Endothelial cell of umbilical vein (primary cell): ENCODE data around the gene TSPAN5. TPM values are rescaled to one million over a fixed set of nuclear protein-coding genes. Genes with fewer than 3 reads are reported as not detected.

Source experiments
- BruUV-seq: library from RNA; stranded (reverse); fragments of 400-500 nt; replicated peaks from 2 replicates; lab custom pipeline; 2021; lab: Mats Ljungman, UMichigan
- CTCF ChIA-PET: fragments of 300-600, 350-600 bp; sonication (Branson Sonifier 250); formaldehyde crosslinking; loops from one replicate; lab custom pipeline; 2021; ENCODE audit warnings: antibody characterized with exemption, inconsistent platforms; lab: Charles Lee
- POLR2A ChIA-PET: fragments of 300-600, 350-600 bp; sonication (Branson Sonifier 250); formaldehyde crosslinking; loops from one replicate; lab custom pipeline; 2021; ENCODE audit warnings: antibody characterized with exemption, inconsistent platforms; lab: Charles Lee
- DNase-seq: peaks from one replicate; pipeline ENCODE4 v3.0.0-alpha.2; 2011; ENCODE audit warnings: low read depth, low spot score
- FAIRE-seq: peaks from 2 replicates; lab custom pipeline; 2011; peaks lifted over from hg19 to GRCh38; lab: Jason Lieb, UNC
- H2AFZ ChIP-seq: 2 replicates; pipeline ENCODE4 v1.6.0; 2012; ENCODE audit warnings: low read depth, low read length, control low read depth, inconsistent platforms
- H3K27ac ChIP-seq: 2 replicates; pipeline ENCODE4 v1.5.1; 2011; ENCODE audit warnings: low read depth, mild to moderate bottlenecking, control low read depth, low read length, moderate library complexity; ENCODE audit not compliant: insufficient read depth
- H3K27me3 ChIP-seq, 2 experiments: 2 replicates each; pipeline versions ENCODE4 v1.6.0 to v1.6.1; 2011; ENCODE audit warnings: low read length in 2 of 2, mixed read lengths in 1 of 2; ENCODE audit not compliant: control insufficient read depth in 2 of 2, insufficient read depth in 2 of 2
- H3K36me3 ChIP-seq, 2 experiments: 2 replicates in 1 of 2; 3 replicates in 1 of 2; pipeline ENCODE4 v1.5.1; 2011; ENCODE audit warnings: low read length in 2 of 2, mild to moderate bottlenecking in 1 of 2, moderate library complexity in 1 of 2; ENCODE audit not compliant: control insufficient read depth in 2 of 2, insufficient read depth in 2 of 2; ENCODE audit errors: extremely low read depth in 1 of 2
- H3K4me1 ChIP-seq: 3 replicates; pipeline ENCODE4 v1.5.1; 2011; ENCODE audit warnings: mild to moderate bottlenecking, low read length; ENCODE audit not compliant: control insufficient read depth, insufficient read depth; ENCODE audit errors: extremely low read depth
- H3K4me2 ChIP-seq: 2 replicates; pipeline ENCODE4 v1.6.1; 2011; ENCODE audit warnings: low read length, control low read depth, mixed read lengths; ENCODE audit not compliant: insufficient read depth
- H3K4me3 ChIP-seq, 3 experiments: fragments of 200-600 bp in 1 of 3; sonication (generic), shearing (Covaris generic) in 1 of 3; replicated peaks in 1 of 3; 2 replicates each; pipeline ENCODE4 v1.5.1; 2011 to 2016; ENCODE audit warnings: control low read depth in 3 of 3, low read length in 3 of 3, mild to moderate bottlenecking in 2 of 3, inconsistent platforms in 1 of 3, low read depth in 1 of 3, moderate library complexity in 1 of 3; ENCODE audit not compliant: insufficient read depth in 1 of 3
- H3K79me2 ChIP-seq: 2 replicates; pipeline ENCODE4 v1.6.0; 2012; ENCODE audit warnings: low read length, inconsistent platforms; ENCODE audit not compliant: control insufficient read depth, insufficient read depth
- H3K9ac ChIP-seq: replicated peaks from 2 replicates; pipeline ENCODE3; 2011; ENCODE audit warnings: low read length, control low read depth; ENCODE audit not compliant: insufficient read depth; ENCODE audit errors: extremely low read depth
- H3K9me1 ChIP-seq: replicated peaks from 3 replicates; pipeline ENCODE4 v1.6.0; 2011; ENCODE audit warnings: mild to moderate bottlenecking, low read length; ENCODE audit not compliant: control insufficient read depth, insufficient read depth; ENCODE audit errors: extremely low read depth
- H3K9me3 ChIP-seq: replicated peaks from 2 replicates; pipeline ENCODE4 v1.5.1; 2012; ENCODE audit warnings: low read length, inconsistent platforms; ENCODE audit not compliant: control insufficient read depth, insufficient read depth
- H4K20me1 ChIP-seq: replicated peaks from 2 replicates; pipeline ENCODE3; 2011; ENCODE audit warnings: mild to moderate bottlenecking, low read length; ENCODE audit not compliant: control insufficient read depth, insufficient read depth; ENCODE audit errors: extremely low read depth
- EZH2 ChIP-seq: IDR thresholded peaks from 2 replicates; pipeline ENCODE4 v1.6.1; 2012; ENCODE audit warnings: borderline replicate concordance, low read depth, mild to moderate bottlenecking, moderate library complexity, low read length, inconsistent platforms; ENCODE audit not compliant: severe bottlenecking
- FOS ChIP-seq: IDR thresholded peaks from 2 replicates; pipeline ENCODE4 v1.6.1; 2011; ENCODE audit warnings: mild to moderate bottlenecking, low read length, moderate library complexity, borderline replicate concordance; ENCODE audit not compliant: insufficient read depth
- GATA2 ChIP-seq: IDR thresholded peaks from 2 replicates; pipeline ENCODE4 v1.7.0; 2011; ENCODE audit warnings: low read depth, mild to moderate bottlenecking, moderate library complexity, mixed read lengths, low read length; ENCODE audit not compliant: insufficient read length, insufficient read depth
- JUN ChIP-seq: IDR thresholded peaks from 2 replicates; pipeline ENCODE4 v1.6.1; 2011; ENCODE audit warnings: borderline replicate concordance, low read depth; ENCODE audit not compliant: insufficient read length, insufficient read depth
- MYC ChIP-seq: IDR thresholded peaks from one replicate; pipeline ENCODE4 v1.6.1; 2011; ENCODE audit warnings: mild to moderate bottlenecking, low read depth, low read length
- POLR2A ChIP-seq: IDR thresholded peaks from 2 replicates; pipeline ENCODE4 v1.6.1; 2012; ENCODE audit warnings: low read depth, mild to moderate bottlenecking, control low read depth, low read length
- POLR2AphosphoS5 ChIP-seq: IDR thresholded peaks from 2 replicates; pipeline ENCODE4 v1.6.1; 2012; ENCODE audit warnings: low read depth, mild to moderate bottlenecking, control low read depth, low read length, moderate library complexity; ENCODE audit not compliant: insufficient read depth
- dilution Hi-C: fragments of 300-500 bp; cut with MboI; formaldehyde crosslinking; loops from one replicate; pipeline ENCODE4 v1.15.0; 2019; ENCODE audit warnings: low sequenced_read_pairs; ENCODE audit not compliant: extremely low pct_ligation_motif_present
- intact Hi-C: fragments of 100-400 bp; cut with micrococcal nuclease; formaldehyde crosslinking; loops from one replicate; pipeline ENCODE4 v1.10.0; 2022
- polyA plus RNA-seq, 4 experiments: library from polyadenylated mRNA; depleted of rRNA in 3 of 4; stranded (reverse) in 3 of 4; unstranded in 1 of 4; fragments of >200 nt; gene quantifications; 2 replicates each; pipeline versions ENCODE4 v1.2.1 to v1.2.3, GENCODE V29; 2011 to 2012; ENCODE audit warnings: missing spikeins in 1 of 4
- total RNA-seq: library from RNA; stranded (reverse); gene quantifications from 2 replicates; pipeline ENCODE4 v1.2.3, GENCODE V29; 2021
- TF ChIP-seq, protein P1 (sequence below): IDR thresholded peaks from 2 replicates; pipeline ENCODE4 v1.6.1; 2011; ENCODE audit not compliant: insufficient read depth, insufficient read length
- TF ChIP-seq, protein P2 (sequence below), 2 donors: IDR thresholded peaks; 1 replicate in 1 of 2; 2 replicates in 1 of 2; pipeline ENCODE4 v1.5.1; 2011; ENCODE audit warnings: low read length in 2 of 2, mild to moderate bottlenecking in 2 of 2, moderate library complexity in 2 of 2, control low read depth in 1 of 2, inconsistent platforms in 1 of 2, low read depth in 1 of 2; ENCODE audit not compliant: insufficient read depth in 1 of 2; ENCODE audit errors: extremely low read depth in 1 of 2

The TSPAN5 gene
- total and polyA plus RNA-seq, 2 donors (not counting 3 experiments of a cell fraction or from before 2014, with no cell fraction given), result 45.1 to 50.2 TPM

DNA sequence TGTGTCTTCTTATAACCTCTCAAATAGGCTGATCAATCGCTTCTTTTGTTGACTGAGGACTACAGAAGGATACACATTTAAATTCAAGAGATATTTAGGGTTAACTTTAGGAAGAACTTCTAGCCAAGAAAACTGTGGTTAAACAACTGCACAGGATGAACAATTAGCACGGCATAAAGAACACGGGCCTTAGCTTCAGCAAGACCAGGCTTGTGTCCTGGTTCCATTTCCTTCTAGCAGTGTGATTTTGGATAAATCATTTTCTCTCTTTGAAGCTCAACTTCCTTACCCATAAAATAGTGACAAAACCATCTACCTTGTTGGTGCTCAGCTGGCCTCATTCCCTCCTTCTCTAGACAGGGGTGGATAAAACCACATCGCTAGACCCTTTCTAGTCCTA lies 117.6 kb downstream of the TSPAN5 start:
- TF ChIP-seq GATA2 (no peak), EZH2 (no peak), JUN (no peak), POLR2A (no peak), POLR2AphosphoS5 (no peak), FOS (no peak)
- TF ChIP-seq, protein P1, sequence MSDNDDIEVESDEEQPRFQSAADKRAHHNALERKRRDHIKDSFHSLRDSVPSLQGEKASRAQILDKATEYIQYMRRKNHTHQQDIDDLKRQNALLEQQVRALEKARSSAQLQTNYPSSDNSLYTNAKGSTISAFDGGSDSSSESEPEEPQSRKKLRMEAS, result no peak
- H3K9me3 ChIP-seq, result no peaks in the 10 kb centered on the region
- peaks cover 0 to 3% of the 10 kb centered on the region in 2 experiments for H3K36me3 ChIP-seq
- peaks cover 2% of the 10 kb centered on the region for H3K79me2 ChIP-seq
- no peaks in the 10 kb centered on the region for H3K27me3 ChIP-seq
- FAIRE-seq (no peak), DNase-seq (no peak)
- dilution Hi-C loops, result no loop called here
- POLR2A ChIA-PET, result no interaction called here
- no peak overlapping the region for H2AFZ ChIP-seq
- no peaks in the 10 kb centered on the region for H3K9me1 ChIP-seq
- intact Hi-C loops, result no loop called here
- no peak overlapping the region for H3K4me2 ChIP-seq
- no peak overlapping the region for H3K4me3 ChIP-seq
- peaks cover 6% of the 10 kb centered on the region for H3K4me1 ChIP-seq
- BruUV-seq, result no TSS peak
- H4K20me1 ChIP-seq, result no peaks in the 10 kb centered on the region
- CTCF ChIA-PET, result no interaction called here
- H3K9ac ChIP-seq, result no peak overlapping the region
- H3K27ac ChIP-seq, result no peak overlapping the region

DNA sequence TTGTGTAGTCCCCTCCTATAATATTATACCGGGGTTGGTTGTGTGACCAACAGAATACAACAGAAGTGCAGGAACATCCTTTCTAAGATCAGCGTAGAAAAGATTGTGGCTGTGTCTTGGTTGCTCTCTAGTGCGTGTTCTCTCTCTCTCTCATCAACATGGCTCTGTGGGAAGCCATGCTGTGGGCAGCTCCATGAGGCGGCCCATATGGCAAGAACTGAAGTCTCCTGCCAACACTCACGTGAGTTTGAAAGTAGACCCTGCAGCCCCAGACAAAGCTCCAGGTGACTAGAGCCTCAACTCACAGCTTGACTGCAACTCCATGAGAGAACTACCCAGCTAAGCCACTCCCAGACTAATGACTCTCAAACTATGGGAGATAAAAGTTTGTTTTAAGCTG lies 118.7 kb downstream of the TSPAN5 start:
- peaks cover 1% of the 10 kb centered on the region for H3K4me1 ChIP-seq
- H3K27me3 ChIP-seq, result no peaks in the 10 kb centered on the region
- dilution Hi-C loops (no loop called here), intact Hi-C loops (no loop called here)
- H3K27ac ChIP-seq, result no peak overlapping the region
- no peaks in the 10 kb centered on the region for H3K9me3 ChIP-seq
- H3K36me3 ChIP-seq, result peaks cover 0 to 3% of the 10 kb centered on the region in 2 experiments
- H3K9me1 ChIP-seq, result no peaks in the 10 kb centered on the region
- H4K20me1 ChIP-seq, result no peaks in the 10 kb centered on the region
- no peak for FAIRE-seq
- no peak overlapping the region for H3K4me2 ChIP-seq
- H3K4me3 ChIP-seq, result no peak overlapping the region
- no TSS peak for BruUV-seq
- H3K9ac ChIP-seq, result no peak overlapping the region
- POLR2A ChIA-PET, result interaction anchor here (0.7 kb wide), 1 partner anchor 1982 kb away, joined by 3 read pairs; no protein-coding TSS in a partner anchor
- H3K79me2 ChIP-seq, result no peaks in the 10 kb centered on the region
- CTCF ChIA-PET, result interaction anchor here (1.1 kb wide), 1 partner anchor 72 kb away, joined by 4 read pairs; no protein-coding TSS in a partner anchor
- H2AFZ ChIP-seq, result no peak overlapping the region
- TF ChIP-seq POLR2AphosphoS5 (no peak), MYC (no peak), JUN (no peak), FOS (no peak), GATA2 (no peak), EZH2 (no peak), POLR2A (no peak)
- TF ChIP-seq, protein P2, sequence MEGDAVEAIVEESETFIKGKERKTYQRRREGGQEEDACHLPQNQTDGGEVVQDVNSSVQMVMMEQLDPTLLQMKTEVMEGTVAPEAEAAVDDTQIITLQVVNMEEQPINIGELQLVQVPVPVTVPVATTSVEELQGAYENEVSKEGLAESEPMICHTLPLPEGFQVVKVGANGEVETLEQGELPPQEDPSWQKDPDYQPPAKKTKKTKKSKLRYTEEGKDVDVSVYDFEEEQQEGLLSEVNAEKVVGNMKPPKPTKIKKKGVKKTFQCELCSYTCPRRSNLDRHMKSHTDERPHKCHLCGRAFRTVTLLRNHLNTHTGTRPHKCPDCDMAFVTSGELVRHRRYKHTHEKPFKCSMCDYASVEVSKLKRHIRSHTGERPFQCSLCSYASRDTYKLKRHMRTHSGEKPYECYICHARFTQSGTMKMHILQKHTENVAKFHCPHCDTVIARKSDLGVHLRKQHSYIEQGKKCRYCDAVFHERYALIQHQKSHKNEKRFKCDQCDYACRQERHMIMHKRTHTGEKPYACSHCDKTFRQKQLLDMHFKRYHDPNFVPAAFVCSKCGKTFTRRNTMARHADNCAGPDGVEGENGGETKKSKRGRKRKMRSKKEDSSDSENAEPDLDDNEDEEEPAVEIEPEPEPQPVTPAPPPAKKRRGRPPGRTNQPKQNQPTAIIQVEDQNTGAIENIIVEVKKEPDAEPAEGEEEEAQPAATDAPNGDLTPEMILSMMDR (IDR thresholded peaks at IDR 0.05; ENCODE audit: extremely low read depth in 1 of 2, insufficient read depth in 1 of 2, low read depth in 1 of 2, low read length in 2 of 2), result no peak
- TF ChIP-seq, protein P1, result no peak
- no peak for DNase-seq
